HG03457 (cell line): Measurements from ENCODE around the gene LMBR1L.

Experiments
- ATAC-seq: cut with Tn5 transposase; IDR thresholded peaks from one replicate; pipeline ENCODE4 v1.9.1; 2021; ENCODE audit warnings: moderate number of reproducible peaks; ENCODE audit not compliant: unreplicated experiment

The LMBR1L gene

GRCh38 chr12:49054524-49054923, 56.1 kb downstream of the LMBR1L start:
- ATAC-seq = no peak

GRCh38 chr12:49054096-49054495, 56.6 kb downstream of the LMBR1L start:
- ATAC-seq = no peak

GRCh38 chr12:49052451-49053208, 58.0 kb downstream of the LMBR1L start:
- ATAC-seq = no peak

- ATAC-seq = no peak
Observed at GRCh38 chr12:49051777-49052438, 58.7 kb downstream of the LMBR1L start.

- no peak for ATAC-seq
Observed at GRCh38 chr12:49051373-49051764, 59.3 kb downstream of the LMBR1L start.

GRCh38 chr12:49050507-49051372, 59.9 kb downstream of the LMBR1L start:
- no peak for ATAC-seq

GRCh38 chr12:49049566-49050224, 61.0 kb downstream of the LMBR1L start:
- no peak for ATAC-seq

GRCh38 chr12:49048953-49049352, 61.7 kb downstream of the LMBR1L start:
- no peak for ATAC-seq
